Breast epithelium (tissue), 4 donors: ENCODE data around the gene CHCHD6. TPM values are rescaled to one million over a fixed set of nuclear protein-coding genes. Genes with fewer than 3 reads are reported as not detected.

Experiments used
- DNase-seq, 2 donors: peaks; one replicate each; pipeline ENCODE4 v3.0.0-alpha.2; 2019; ENCODE audit warnings: low spot score in 2 of 2
- H3K27ac ChIP-seq, 2 donors: fragments of 200-600 bp; sonication (generic) in 1 of 2; one replicate each; pipeline ENCODE4 v1.5.1; 2016 to 2019; ENCODE audit warnings: mild to moderate bottlenecking in 1 of 2
- H3K27me3 ChIP-seq, 2 donors: fragments of 200-600 bp; sonication (generic) in 1 of 2; one replicate each; pipeline versions ENCODE4 v1.5.1 to v1.6.0; 2017 to 2019; ENCODE audit warnings: control low read depth in 1 of 2, mild to moderate bottlenecking in 1 of 2
- H3K36me3 ChIP-seq: fragments of 200-600 bp; one replicate; pipeline ENCODE4 v1.5.1; 2019
- H3K4me1 ChIP-seq, 2 donors: fragments of 200-600 bp; sonication (generic); one replicate each; pipeline ENCODE4 v1.5.1; 2016 to 2019; ENCODE audit warnings: control low read depth in 1 of 2
- H3K4me3 ChIP-seq, 3 donors: fragments of 200-600 bp; sonication (generic); 1 replicate in 2 of 3; 2 replicates in 1 of 3; pipeline ENCODE4 v1.5.1; 2016 to 2019; ENCODE audit warnings: mild to moderate bottlenecking in 3 of 3, moderate library complexity in 2 of 3
- H3K9me3 ChIP-seq, 2 donors: fragments of 200-600 bp; sonication (generic) in 1 of 2; one replicate each; pipeline ENCODE4 v1.5.1; 2016 to 2019; ENCODE audit warnings: control low read depth in 1 of 2
- POLR2A ChIP-seq: fragments of 450-650 bp; IDR thresholded peaks from one replicate; pipeline ENCODE4 v1.6.1; 2016; ENCODE audit warnings: antibody characterized with exemption, mild to moderate bottlenecking, moderate library complexity
- POLR2AphosphoS5 ChIP-seq, 3 donors: sonication (generic); formaldehyde crosslinking; IDR thresholded peaks; one replicate each; pipeline ENCODE4 v1.6.1; 2017; ENCODE audit warnings: antibody characterized with exemption in 3 of 3
- intact Hi-C: fragments of 100-400 bp; cut with DNase I; formaldehyde crosslinking; loops from one replicate; pipeline ENCODE4 v1.15.1; 2023; ENCODE audit warnings: low total_unique reads
- total RNA-seq, 3 donors: library from RNA; depleted of rRNA; stranded (reverse); fragments of >200 nt; gene quantifications; one replicate each; pipeline ENCODE4 v1.1.0, GENCODE V29; 2016
- TF ChIP-seq, protein P1 (sequence below), 3 donors: fragments of 450-650 bp; IDR thresholded peaks; one replicate each; pipeline ENCODE4 v1.5.1; 2016 to 2017; ENCODE audit warnings: antibody characterized with exemption in 3 of 3, mild to moderate bottlenecking in 3 of 3, moderate library complexity in 3 of 3

The CHCHD6 gene
- total RNA-seq, 3 donors from 2014 or later, result 12.2 to 21.2 (median 19.3) TPM

DNA sequence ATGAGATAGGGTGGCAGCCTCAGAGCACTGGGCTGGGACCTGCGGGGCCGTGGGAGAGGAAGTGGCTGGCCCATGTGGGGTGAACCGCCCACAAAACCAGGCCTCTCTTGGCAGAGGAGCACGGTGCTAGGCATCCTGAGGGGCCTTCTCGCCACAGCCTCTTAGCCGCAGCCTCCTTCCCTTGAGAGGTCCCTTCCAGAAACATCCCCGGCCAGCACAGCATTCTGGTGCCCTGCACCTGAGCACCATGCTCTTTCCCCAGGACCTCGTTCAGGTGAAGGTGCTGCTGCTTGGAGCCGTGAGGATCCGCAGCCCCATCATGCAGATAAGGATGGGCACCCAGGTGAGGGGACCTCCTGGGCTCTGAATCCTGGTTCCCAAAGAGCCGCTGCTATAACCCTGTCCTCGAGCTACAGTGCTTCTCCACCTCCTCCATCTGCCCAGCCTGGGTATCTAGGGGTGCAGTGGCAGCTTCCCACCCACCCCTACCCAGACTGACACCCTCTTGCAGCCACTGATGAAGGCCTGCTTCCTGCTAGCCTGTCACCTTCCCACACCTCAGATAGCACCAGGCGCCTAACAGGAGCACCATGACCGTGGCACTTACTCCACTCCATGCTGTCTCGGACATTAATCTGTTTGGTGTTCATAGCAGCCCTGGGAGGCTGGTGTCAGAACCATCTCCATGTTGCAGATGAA is 37.9 kb upstream of the CHCHD6 start:
- Histone ChIP-seq H3K4me3 (no peak overlapping the region), H3K4me1 (no peaks in the 10 kb centered on the region), H3K36me3 (no peaks in the 10 kb centered on the region), H3K9me3 (no peaks in the 10 kb centered on the region), H3K27me3 (peaks cover 0 to 25% of the 10 kb centered on the region in 2 donors), H3K27ac (no peak overlapping the region)
- TF ChIP-seq, protein P1, sequence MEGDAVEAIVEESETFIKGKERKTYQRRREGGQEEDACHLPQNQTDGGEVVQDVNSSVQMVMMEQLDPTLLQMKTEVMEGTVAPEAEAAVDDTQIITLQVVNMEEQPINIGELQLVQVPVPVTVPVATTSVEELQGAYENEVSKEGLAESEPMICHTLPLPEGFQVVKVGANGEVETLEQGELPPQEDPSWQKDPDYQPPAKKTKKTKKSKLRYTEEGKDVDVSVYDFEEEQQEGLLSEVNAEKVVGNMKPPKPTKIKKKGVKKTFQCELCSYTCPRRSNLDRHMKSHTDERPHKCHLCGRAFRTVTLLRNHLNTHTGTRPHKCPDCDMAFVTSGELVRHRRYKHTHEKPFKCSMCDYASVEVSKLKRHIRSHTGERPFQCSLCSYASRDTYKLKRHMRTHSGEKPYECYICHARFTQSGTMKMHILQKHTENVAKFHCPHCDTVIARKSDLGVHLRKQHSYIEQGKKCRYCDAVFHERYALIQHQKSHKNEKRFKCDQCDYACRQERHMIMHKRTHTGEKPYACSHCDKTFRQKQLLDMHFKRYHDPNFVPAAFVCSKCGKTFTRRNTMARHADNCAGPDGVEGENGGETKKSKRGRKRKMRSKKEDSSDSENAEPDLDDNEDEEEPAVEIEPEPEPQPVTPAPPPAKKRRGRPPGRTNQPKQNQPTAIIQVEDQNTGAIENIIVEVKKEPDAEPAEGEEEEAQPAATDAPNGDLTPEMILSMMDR (IDR thresholded peaks at IDR 0.05), result no peak
- TF ChIP-seq POLR2A (no peak), POLR2AphosphoS5 (IDR thresholded peaks at IDR 0.05) (no peak)
- no peak for DNase-seq
- intact Hi-C loops, result loop anchor here (1.0 kb wide), 1 partner anchor 46 kb away; no protein-coding TSS in a partner anchor

DNA sequence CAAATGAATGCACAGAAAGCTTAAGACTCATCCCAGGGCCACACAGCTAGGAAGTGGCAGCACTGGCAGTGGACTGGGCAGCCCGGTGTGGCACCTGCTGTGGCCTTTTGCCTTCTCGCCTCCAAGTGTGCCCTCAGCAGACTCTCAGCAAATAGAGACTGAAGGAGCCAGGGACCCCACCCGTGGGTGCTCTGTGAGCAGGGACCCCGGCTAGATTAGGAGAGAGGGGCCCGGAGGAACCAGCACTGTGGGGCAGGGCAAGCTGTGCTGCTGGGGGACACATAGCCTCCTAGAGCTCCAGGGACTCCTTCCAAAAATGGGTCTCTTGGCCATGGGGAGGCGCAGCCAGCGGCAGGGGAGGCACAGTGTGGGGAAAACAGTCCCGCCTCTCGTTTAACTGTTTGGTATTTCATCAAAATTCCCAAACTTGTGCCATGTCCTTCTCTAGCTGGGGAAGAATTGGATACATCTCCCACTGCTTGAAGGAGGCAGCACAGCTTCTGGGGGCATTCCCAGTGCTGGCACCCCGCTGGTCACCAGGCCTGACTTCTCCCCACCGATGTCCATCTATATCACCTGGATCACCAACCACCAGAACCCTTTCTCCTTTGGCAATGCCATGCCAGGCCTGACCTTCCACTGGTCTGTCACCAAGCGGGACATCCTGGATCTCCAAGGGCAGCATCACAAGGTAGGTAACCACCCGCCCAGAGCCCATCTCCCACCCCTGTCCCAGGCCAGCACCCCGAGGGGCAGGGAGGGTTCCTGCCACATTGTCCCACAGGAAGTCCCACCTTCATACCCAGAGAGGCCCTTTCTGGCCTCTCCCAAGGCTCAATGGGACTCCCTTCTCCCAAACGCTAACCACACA is 37.1 kb upstream of the CHCHD6 start:
- Histone ChIP-seq H3K4me1 (no peaks in the 10 kb centered on the region), H3K27ac (no peak overlapping the region), H3K36me3 (no peaks in the 10 kb centered on the region), H3K4me3 (no peak overlapping the region), H3K9me3 (no peaks in the 10 kb centered on the region), H3K27me3 (peaks cover 0 to 18% of the 10 kb centered on the region in 2 donors)
- TF ChIP-seq POLR2A, result no peak
- TF ChIP-seq, protein P1 (IDR thresholded peaks at IDR 0.05), result no peak
- no peak for TF ChIP-seq POLR2AphosphoS5 (IDR thresholded peaks at IDR 0.05)
- DNase-seq, result peak in 1 of 2 donors; percentile 7
- intact Hi-C loops, result loop anchor here (1.0 kb wide), 1 partner anchor 47 kb away; no protein-coding TSS in a partner anchor

DNA sequence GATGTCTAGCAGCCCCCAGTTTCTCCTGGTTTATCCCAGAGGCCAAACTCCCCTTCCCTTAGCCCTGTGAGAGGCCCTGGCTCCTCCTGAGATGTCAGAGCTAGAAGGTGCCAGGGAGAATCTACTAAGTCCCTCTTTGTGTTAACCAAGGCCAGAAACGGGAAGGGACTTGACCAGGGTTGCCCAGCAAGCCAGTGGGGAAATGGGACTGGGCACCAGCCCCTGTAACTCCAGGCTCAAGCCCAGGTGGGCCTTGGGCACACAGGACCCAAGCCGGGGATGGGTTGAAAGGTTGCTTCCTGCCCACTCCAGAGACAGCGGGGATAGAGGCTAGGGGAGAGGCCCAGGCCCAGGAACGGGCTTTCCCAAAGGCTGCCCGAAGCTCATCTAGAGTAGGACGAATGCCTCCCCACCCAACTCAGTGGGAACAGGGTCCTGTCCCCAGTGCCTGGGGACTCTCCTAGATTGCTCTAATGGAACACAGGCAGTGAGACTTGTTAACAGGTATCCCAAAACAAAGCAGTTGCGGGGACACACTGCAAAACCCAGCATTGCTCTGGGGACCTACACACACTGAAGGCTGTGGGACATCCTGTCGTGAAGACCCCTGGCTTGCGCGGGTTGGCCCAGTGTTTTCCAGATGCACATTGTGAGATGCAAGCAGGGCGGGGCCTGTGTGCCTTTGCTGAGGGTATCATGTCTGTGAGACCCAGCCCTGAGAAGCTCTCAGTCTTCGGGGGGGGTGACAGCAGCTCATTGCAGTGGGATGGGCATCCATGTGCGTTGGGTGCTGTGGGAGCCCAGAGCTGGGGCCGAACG is 36.2 kb upstream of the CHCHD6 start:
- peaks cover 0 to 9% of the 10 kb centered on the region in 2 donors for H3K27me3 ChIP-seq
- no peak overlapping the region for H3K27ac ChIP-seq
- H3K9me3 ChIP-seq, result no peaks in the 10 kb centered on the region
- TF ChIP-seq POLR2AphosphoS5 (IDR thresholded peaks at IDR 0.05) (no peak), POLR2A (no peak)
- TF ChIP-seq, protein P1 (IDR thresholded peaks at IDR 0.05), result no peak
- no peak overlapping the region for H3K4me3 ChIP-seq
- intact Hi-C loops, result no loop called here
- no peaks in the 10 kb centered on the region for H3K36me3 ChIP-seq
- DNase-seq, result peak in 1 of 2 donors; percentile 11
- H3K4me1 ChIP-seq, result no peaks in the 10 kb centered on the region

DNA sequence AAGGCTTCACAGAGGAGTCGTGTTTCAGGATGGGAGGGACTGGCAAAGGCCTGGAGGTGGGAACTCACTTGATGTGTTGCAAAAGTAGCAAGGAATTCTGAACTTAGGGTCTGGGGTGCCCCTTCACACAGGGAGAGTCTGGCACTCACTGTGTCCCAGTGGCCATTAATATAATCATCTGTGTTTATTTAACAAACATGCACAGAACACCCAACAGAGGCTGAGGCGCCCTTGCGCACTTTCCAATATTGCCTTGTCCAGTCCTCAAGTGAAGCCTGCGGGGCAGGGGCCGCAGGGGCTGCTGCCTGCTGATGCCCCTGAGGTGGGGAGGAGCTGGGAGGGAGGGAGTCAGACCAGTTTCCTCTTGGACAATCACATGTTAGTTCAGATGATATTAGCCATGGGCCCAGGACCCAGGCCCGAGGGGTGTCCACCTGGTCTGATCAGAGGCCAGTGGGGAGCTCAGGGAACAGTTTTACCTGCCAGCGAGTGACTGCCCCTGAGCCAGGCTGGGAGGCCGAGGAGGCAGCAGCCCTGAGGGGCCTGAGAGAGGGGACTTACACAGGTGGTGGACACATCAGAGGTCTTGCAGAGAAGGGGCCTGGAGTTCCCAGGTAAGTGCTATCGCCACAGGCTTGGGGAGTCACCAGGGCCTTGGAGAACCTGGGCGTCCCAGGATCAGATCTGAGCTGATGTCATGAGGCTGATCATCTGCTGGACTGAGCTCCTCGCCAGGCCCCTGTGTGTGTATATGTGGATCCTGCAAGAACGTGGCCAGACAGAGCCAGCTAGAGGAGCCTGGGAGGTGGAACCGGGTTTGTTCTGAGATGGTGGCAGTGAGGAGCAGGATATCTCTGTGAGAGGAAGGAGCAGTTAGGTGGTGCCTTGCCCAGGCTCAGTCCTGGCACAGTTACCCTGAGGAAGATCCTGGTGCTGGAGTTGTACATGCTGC is 35.3 kb upstream of the CHCHD6 start:
- Histone ChIP-seq H3K4me1 (no peaks in the 10 kb centered on the region), H3K9me3 (no peaks in the 10 kb centered on the region), H3K4me3 (no peak overlapping the region), H3K27ac (no peak overlapping the region), H3K27me3 (peaks cover 0 to under 1% of the 10 kb centered on the region in 2 donors), H3K36me3 (no peaks in the 10 kb centered on the region)
- TF ChIP-seq, protein P1 (IDR thresholded peaks at IDR 0.05), result no peak
- TF ChIP-seq POLR2AphosphoS5 (IDR thresholded peaks at IDR 0.05), result no peak
- no peak for TF ChIP-seq POLR2A
- DNase-seq, result no peak
- intact Hi-C loops, result no loop called here
